ENCODE results near the gene MPC1L. TPM values are rescaled to one million over a fixed set of nuclear protein-coding genes. Genes with fewer than 3 reads are reported as not detected.
A peak's percentile ranks its signal among the peaks of the same experiment; 100 is the strongest.
"Not testable (repeated sequence)": the region's sequence is repeated elsewhere in the genome, so short reads cannot be mapped to it uniquely, and the experiment has no call there.

The MPC1L gene
- total and polyA plus RNA-seq, 2 donors (not counting 1 experiment from before 2014, with no cell fraction given) = not detected

DNA sequence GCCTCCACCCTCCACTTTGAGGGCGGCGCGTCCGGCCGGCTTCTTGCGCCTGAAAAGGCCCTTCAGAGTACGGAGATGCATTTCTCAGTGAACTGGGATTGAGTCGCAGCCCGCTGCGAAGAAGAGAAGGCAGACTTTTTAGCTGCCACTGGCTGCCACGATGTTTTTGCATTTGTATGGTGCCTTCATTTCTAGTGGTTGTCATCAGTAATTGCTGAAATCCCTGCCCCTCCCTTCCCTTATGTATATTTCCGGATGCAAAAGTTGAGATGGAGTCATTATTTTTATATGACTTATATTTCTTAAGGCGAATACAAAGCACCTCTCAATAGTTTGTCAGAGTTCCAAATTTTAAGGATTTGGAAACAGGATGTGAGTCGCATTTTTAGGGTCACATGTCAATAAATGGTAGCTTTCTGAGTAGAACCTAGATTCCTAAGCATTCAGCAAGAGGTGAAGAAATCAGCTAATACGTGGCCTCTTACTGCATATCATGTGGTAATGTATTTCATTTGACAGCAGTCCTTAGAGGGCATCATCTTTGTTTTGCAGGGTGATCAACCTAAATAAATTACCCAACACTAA lies 41.8 kb upstream of the MPC1L start:
- Histone ChIP-seq H3K27ac (ENCODE audit: low read length in 2 of 2) (peak overlapping the region; percentile 44 to 94), H4K20me1 (ENCODE audit: control insufficient read depth, insufficient read depth, low read length, poor library complexity, severe bottlenecking) (no peaks in the 10 kb centered on the region), H3K9ac (ENCODE audit: low read length) (peak overlapping the region; percentile 73), H2AFZ (ENCODE audit: insufficient read depth, low read depth, low read length, poor library complexity, severe bottlenecking) (peak overlapping the region; percentile 53), H3K27me3 (replicated peaks in 1 of 4; ENCODE audit: control extremely low read depth in 1 of 4, control insufficient read depth in 3 of 4, insufficient read depth in 4 of 4, low read length in 3 of 4) (no peaks in the 10 kb centered on the region), H3K4me3 (ENCODE audit: control extremely low read depth in 1 of 5, extremely low read depth in 1 of 5, insufficient read depth in 1 of 5, low read depth in 2 of 5, low read length in 4 of 5) (peak overlapping the region; percentile 16 to 74 (median 68)), H3K4me1 (ENCODE audit: control insufficient read depth in 2 of 2, insufficient read depth in 2 of 2, low read length in 2 of 2) (peaks cover 8 to 14% of the 10 kb centered on the region in 2 donors), H3K9me3 (ENCODE audit: control extremely low read depth in 1 of 3, control insufficient read depth in 2 of 3, insufficient read depth in 1 of 3, low read length in 2 of 3) (no peaks in the 10 kb centered on the region), H3K36me3 (replicated peaks in 1 of 2; ENCODE audit: control extremely low read depth in 1 of 2, control insufficient read depth in 1 of 2, extremely low read depth in 1 of 2, insufficient read depth in 2 of 2, low read length in 1 of 2) (no peaks in the 10 kb centered on the region), H3K79me2 (ENCODE audit: control insufficient read depth, insufficient read depth, low read length) (peaks cover 44% of the 10 kb centered on the region), H3K4me2 (replicated peaks; ENCODE audit: low read depth, low read length, poor library complexity, severe bottlenecking) (peak overlapping the region; percentile 70)
- POLR2A ChIA-PET = interaction anchor here (1.4 kb wide), 1 partner anchor 504 kb away, joined by 6 read pairs; the partner anchor contains the start of gene USP9X
- peak overlapping the region; percentile 81 for H3K4me3 Mint-ChIP-seq
- intact Hi-C loops (cut with micrococcal nuclease) = no loop called here
- ATAC-seq (ENCODE audit: low read depth) = no peak
- peaks cover 27% of the 10 kb centered on the region for H3K4me1 Mint-ChIP-seq
- H3K27me3 Mint-ChIP-seq = no peaks in the 10 kb centered on the region
- peak overlapping the region; percentile 67 for H3K27ac Mint-ChIP-seq
- DNase-seq = no peak
- TF ChIP-seq, protein P1, sequence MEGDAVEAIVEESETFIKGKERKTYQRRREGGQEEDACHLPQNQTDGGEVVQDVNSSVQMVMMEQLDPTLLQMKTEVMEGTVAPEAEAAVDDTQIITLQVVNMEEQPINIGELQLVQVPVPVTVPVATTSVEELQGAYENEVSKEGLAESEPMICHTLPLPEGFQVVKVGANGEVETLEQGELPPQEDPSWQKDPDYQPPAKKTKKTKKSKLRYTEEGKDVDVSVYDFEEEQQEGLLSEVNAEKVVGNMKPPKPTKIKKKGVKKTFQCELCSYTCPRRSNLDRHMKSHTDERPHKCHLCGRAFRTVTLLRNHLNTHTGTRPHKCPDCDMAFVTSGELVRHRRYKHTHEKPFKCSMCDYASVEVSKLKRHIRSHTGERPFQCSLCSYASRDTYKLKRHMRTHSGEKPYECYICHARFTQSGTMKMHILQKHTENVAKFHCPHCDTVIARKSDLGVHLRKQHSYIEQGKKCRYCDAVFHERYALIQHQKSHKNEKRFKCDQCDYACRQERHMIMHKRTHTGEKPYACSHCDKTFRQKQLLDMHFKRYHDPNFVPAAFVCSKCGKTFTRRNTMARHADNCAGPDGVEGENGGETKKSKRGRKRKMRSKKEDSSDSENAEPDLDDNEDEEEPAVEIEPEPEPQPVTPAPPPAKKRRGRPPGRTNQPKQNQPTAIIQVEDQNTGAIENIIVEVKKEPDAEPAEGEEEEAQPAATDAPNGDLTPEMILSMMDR (IDR thresholded peaks at IDR 0.05) = no peak
- TF ChIP-seq EZH2 (IDR thresholded peaks at IDR 0.05; ENCODE audit: borderline replicate concordance, insufficient read depth, low read depth, low read length, poor library complexity, severe bottlenecking) = no peak
- H3K9me3 Mint-ChIP-seq (ENCODE audit: insufficient read depth) = no peaks in the 10 kb centered on the region
- WGBS (ENCODE audit: insufficient coverage) = 3% methylated on average over 5 of the region's 15 CpGs
- CTCF ChIA-PET = interaction anchor here (1.7 kb wide), 1 partner anchor 70 kb away, joined by 6 read pairs; no protein-coding TSS in a partner anchor

GRCh38 chrX:40582178-40582577 lies 41.0 kb upstream of the MPC1L start:
- H3K27me3 Mint-ChIP-seq; H3K36me3 ChIP-seq (replicated peaks in 1 of 2; ENCODE audit: control extremely low read depth in 1 of 2, control insufficient read depth in 1 of 2, extremely low read depth in 1 of 2, insufficient read depth in 2 of 2, low read length in 1 of 2); H4K20me1 ChIP-seq (ENCODE audit: control insufficient read depth, insufficient read depth, low read length, poor library complexity, severe bottlenecking); H3K4me3 ChIP-seq (ENCODE audit: control extremely low read depth in 1 of 5, extremely low read depth in 1 of 5, insufficient read depth in 1 of 5, low read depth in 2 of 5, low read length in 4 of 5); CTCF ChIA-PET; H3K9me3 ChIP-seq (ENCODE audit: control extremely low read depth in 1 of 3, control insufficient read depth in 2 of 3, insufficient read depth in 1 of 3, low read length in 2 of 3); DNase-seq; ATAC-seq (ENCODE audit: low read depth); H3K9ac ChIP-seq (ENCODE audit: low read length); H3K27me3 ChIP-seq (replicated peaks in 1 of 4; ENCODE audit: control extremely low read depth in 1 of 4, control insufficient read depth in 3 of 4, insufficient read depth in 4 of 4, low read length in 3 of 4); POLR2A ChIA-PET; intact Hi-C loops (cut with micrococcal nuclease); H3K27ac Mint-ChIP-seq; H3K27ac ChIP-seq (ENCODE audit: low read length in 2 of 2); H2AFZ ChIP-seq (ENCODE audit: insufficient read depth, low read depth, low read length, poor library complexity, severe bottlenecking); H3K9me3 Mint-ChIP-seq (ENCODE audit: insufficient read depth): not testable (repeated sequence)
- Mint-ChIP-seq H3K4me1 (peaks cover 27% of the 10 kb centered on the region), H3K4me3 (peak overlapping the region; percentile 81)
- 100% methylated on average over 3 of the region's 13 CpGs for WGBS (ENCODE audit: insufficient coverage)
- Histone ChIP-seq H3K4me1 (ENCODE audit: control insufficient read depth in 2 of 2, insufficient read depth in 2 of 2, low read length in 2 of 2) (peaks cover 8 to 14% of the 10 kb centered on the region in 2 donors), H3K79me2 (ENCODE audit: control insufficient read depth, insufficient read depth, low read length) (peaks cover 48% of the 10 kb centered on the region), H3K4me2 (replicated peaks; ENCODE audit: low read depth, low read length, poor library complexity, severe bottlenecking) (peak overlapping the region; percentile 70)

Measured in B cell (primary cell).